BE2C (cell line): ENCODE data around the gene TEX28.

ENCODE experiments used
- DNase-seq: peaks from one replicate; pipeline ENCODE4 v3.0.0-alpha.2; 2020
- H3K27me3 ChIP-seq: fragments of 250-450 bp; sonication (Bioruptor Pico); 2 replicates; pipeline ENCODE4 v1.5.1; 2020; ENCODE audit warnings: mild to moderate bottlenecking
- H3K36me3 ChIP-seq: fragments of 250-450 bp; sonication (Bioruptor Pico); 2 replicates; pipeline ENCODE4 v1.5.1; 2020; ENCODE audit warnings: mild to moderate bottlenecking
- H3K4me1 ChIP-seq: fragments of 250-450 bp; sonication (Bioruptor Pico); 2 replicates; pipeline ENCODE4 v1.5.1; 2020
- H3K4me3 ChIP-seq: 2 replicates; pipeline ENCODE4 v1.5.1; 2011; ENCODE audit warnings: low read depth, low read length
- H3K9me3 ChIP-seq: fragments of 250-450 bp; sonication (Bioruptor Pico); 2 replicates; pipeline ENCODE4 v1.5.1; 2020
- CTCF ChIP-seq: IDR thresholded peaks from 2 replicates; pipeline ENCODE4 v1.5.1; 2012; ENCODE audit warnings: mild to moderate bottlenecking, low read depth, low read length

TEX28 gene

GRCh38 chrX:154322890-154323289 lies 28.0 kb upstream of the TEX28 start:
- no peaks in the 10 kb centered on the region for H3K4me1 ChIP-seq
- DNase-seq = no peak
- H3K9me3 ChIP-seq = no peaks in the 10 kb centered on the region
- H3K36me3 ChIP-seq = no peaks in the 10 kb centered on the region
- no peak overlapping the region for H3K4me3 ChIP-seq
- no peaks in the 10 kb centered on the region for H3K27me3 ChIP-seq
- TF ChIP-seq CTCF = no peak

GRCh38 chrX:154321594-154321993 lies 26.7 kb upstream of the TEX28 start:
- Histone ChIP-seq H3K27me3 (no peaks in the 10 kb centered on the region), H3K4me1 (no peaks in the 10 kb centered on the region), H3K36me3 (no peaks in the 10 kb centered on the region), H3K9me3 (no peaks in the 10 kb centered on the region), H3K4me3 (no peak overlapping the region)
- peak; percentile 17 for DNase-seq
- peak; percentile 30; the same call in 1 of the 2 replicates for TF ChIP-seq CTCF

- H3K9me3 ChIP-seq = no peaks in the 10 kb centered on the region
- DNase-seq = no peak
- no peak overlapping the region for H3K4me3 ChIP-seq
- no peaks in the 10 kb centered on the region for H3K4me1 ChIP-seq
- no peaks in the 10 kb centered on the region for H3K27me3 ChIP-seq
- no peaks in the 10 kb centered on the region for H3K36me3 ChIP-seq
- TF ChIP-seq CTCF = no peak
Measured at GRCh38 chrX:154321152-154321551, 26.2 kb upstream of the TEX28 start.

GRCh38 chrX:154320406-154320805 lies 25.5 kb upstream of the TEX28 start:
- Histone ChIP-seq H3K27me3 (no peaks in the 10 kb centered on the region), H3K36me3 (no peaks in the 10 kb centered on the region), H3K4me3 (no peak overlapping the region), H3K9me3 (no peaks in the 10 kb centered on the region), H3K4me1 (no peaks in the 10 kb centered on the region)
- no peak for DNase-seq
- no peak for TF ChIP-seq CTCF

GRCh38 chrX:154317391-154317995 lies 22.6 kb upstream of the TEX28 start:
- Histone ChIP-seq H3K4me3 (no peak overlapping the region), H3K9me3 (no peaks in the 10 kb centered on the region), H3K4me1 (no peaks in the 10 kb centered on the region), H3K36me3 (no peaks in the 10 kb centered on the region), H3K27me3 (no peaks in the 10 kb centered on the region)
- TF ChIP-seq CTCF = peak; percentile 61
- DNase-seq = peak; percentile 44

- no peaks in the 10 kb centered on the region for H3K36me3 ChIP-seq
- DNase-seq = no peak
- TF ChIP-seq CTCF = no peak
- no peaks in the 10 kb centered on the region for H3K9me3 ChIP-seq
- H3K4me1 ChIP-seq = no peaks in the 10 kb centered on the region
- H3K27me3 ChIP-seq = no peaks in the 10 kb centered on the region
- H3K4me3 ChIP-seq = no peak overlapping the region
Measured at GRCh38 chrX:154315416-154315815, 20.5 kb upstream of the TEX28 start.
